Keratinocyte (primary cell): ENCODE measurements around the gene FLNA.

Experiments
- EZH2 ChIP-seq: IDR thresholded peaks from one replicate; pipeline ENCODE4 v1.6.1; 2012; ENCODE audit warnings: inconsistent platforms, mild to moderate bottlenecking, low read length, moderate library complexity
- TF ChIP-seq, protein P1 (sequence below), 3 experiments: IDR thresholded peaks in 1 of 3; conservative IDR thresholded peaks in 1 of 3; optimal IDR thresholded peaks in 1 of 3; 2 replicates in 2 of 3; 3 replicates in 1 of 3; pipeline versions ENCODE3 to v1.5.1; 2011; ENCODE audit warnings: low read length in 3 of 3, mild to moderate bottlenecking in 3 of 3, moderate library complexity in 2 of 3, control low read depth in 1 of 3, inconsistent platforms in 1 of 3; ENCODE audit not compliant: insufficient read depth in 2 of 3; ENCODE audit errors: extremely low read depth in 1 of 3

DNA sequence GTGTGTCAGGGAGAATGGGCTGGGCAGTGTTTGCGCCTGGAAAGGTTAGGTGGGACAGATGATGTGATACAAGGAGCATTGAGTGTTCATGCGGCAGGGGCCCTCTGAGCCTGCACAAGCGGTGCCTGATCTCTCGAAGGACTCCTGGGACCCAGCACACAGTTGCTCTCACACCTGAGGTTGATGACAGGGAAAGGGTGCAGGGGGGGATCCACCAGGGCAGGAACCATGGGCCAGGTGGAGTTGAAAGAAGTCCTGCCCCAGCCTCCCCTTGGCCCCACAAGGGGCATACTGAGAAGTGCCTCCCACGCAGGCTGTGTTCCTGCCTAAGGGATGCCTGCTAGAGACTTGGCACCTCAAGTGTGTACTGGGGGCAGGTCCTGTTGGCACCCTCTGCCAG, 45.8 kb downstream of the FLNA start:
- TF ChIP-seq, protein P1, sequence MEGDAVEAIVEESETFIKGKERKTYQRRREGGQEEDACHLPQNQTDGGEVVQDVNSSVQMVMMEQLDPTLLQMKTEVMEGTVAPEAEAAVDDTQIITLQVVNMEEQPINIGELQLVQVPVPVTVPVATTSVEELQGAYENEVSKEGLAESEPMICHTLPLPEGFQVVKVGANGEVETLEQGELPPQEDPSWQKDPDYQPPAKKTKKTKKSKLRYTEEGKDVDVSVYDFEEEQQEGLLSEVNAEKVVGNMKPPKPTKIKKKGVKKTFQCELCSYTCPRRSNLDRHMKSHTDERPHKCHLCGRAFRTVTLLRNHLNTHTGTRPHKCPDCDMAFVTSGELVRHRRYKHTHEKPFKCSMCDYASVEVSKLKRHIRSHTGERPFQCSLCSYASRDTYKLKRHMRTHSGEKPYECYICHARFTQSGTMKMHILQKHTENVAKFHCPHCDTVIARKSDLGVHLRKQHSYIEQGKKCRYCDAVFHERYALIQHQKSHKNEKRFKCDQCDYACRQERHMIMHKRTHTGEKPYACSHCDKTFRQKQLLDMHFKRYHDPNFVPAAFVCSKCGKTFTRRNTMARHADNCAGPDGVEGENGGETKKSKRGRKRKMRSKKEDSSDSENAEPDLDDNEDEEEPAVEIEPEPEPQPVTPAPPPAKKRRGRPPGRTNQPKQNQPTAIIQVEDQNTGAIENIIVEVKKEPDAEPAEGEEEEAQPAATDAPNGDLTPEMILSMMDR (optimal IDR thresholded peaks at IDR 0.05 in 1 of 3, IDR thresholded peaks at IDR 0.05 in 1 of 3, conservative IDR thresholded peaks at IDR 0.05 in 1 of 3; ENCODE audit: extremely low read depth in 1 of 3, insufficient read depth in 2 of 3, low read length in 3 of 3): no peak
- TF ChIP-seq EZH2: no peak
